DND-41 (cell line): Measurements from ENCODE around the gene FADS2.

Experiments
- ATAC-seq: fragments of 200-7000 bp; cut with Tn5 transposase; 3 replicates; pipeline ENCODE4 v1.9.1; 2021; ENCODE audit warnings: low read depth; ENCODE audit not compliant: insufficient read depth
- DNase-seq: peaks from one replicate; pipeline ENCODE4 v3.0.0-alpha.2; 2020
- H2AFZ ChIP-seq: 2 replicates; pipeline ENCODE4 v1.6.0; 2012; ENCODE audit warnings: low read depth, low read length
- H3K27ac ChIP-seq: 2 replicates; pipeline ENCODE4 v1.5.1; 2012; ENCODE audit warnings: low read length, inconsistent platforms
- H3K27me3 ChIP-seq: fragments of 200-600 bp; sonication (generic); 2 replicates; pipeline ENCODE4 v1.6.0; 2012; ENCODE audit warnings: low read length, mild to moderate bottlenecking, inconsistent platforms; ENCODE audit not compliant: insufficient read depth, poor library complexity
- H3K36me3 ChIP-seq: 2 replicates; pipeline ENCODE4 v1.5.1; 2012; ENCODE audit warnings: low read length, inconsistent platforms; ENCODE audit not compliant: insufficient read depth
- H3K4me1 ChIP-seq: 2 replicates; pipeline ENCODE4 v1.5.1; 2012; ENCODE audit warnings: mild to moderate bottlenecking, low read length; ENCODE audit not compliant: insufficient read depth
- H3K4me2 ChIP-seq: 2 replicates; pipeline ENCODE4 v1.6.0; 2012; ENCODE audit warnings: mild to moderate bottlenecking, moderate library complexity, low read length, inconsistent platforms; ENCODE audit not compliant: insufficient read depth
- H3K4me3 ChIP-seq, 2 experiments: fragments of 200-600 bp in 1 of 2; shearing (Covaris generic) in 1 of 2; 2 replicates each; pipeline ENCODE4 v1.5.1; 2012 to 2016; ENCODE audit warnings: inconsistent platforms in 2 of 2, low read length in 2 of 2, mild to moderate bottlenecking in 2 of 2, low read depth in 1 of 2, moderate library complexity in 1 of 2
- H3K79me2 ChIP-seq: 2 replicates; pipeline ENCODE4 v1.6.0; 2012; ENCODE audit warnings: low read length, inconsistent platforms; ENCODE audit not compliant: insufficient read depth
- H3K9ac ChIP-seq: 2 replicates; pipeline ENCODE4 v1.6.0; 2012; ENCODE audit warnings: low read depth, mild to moderate bottlenecking, inconsistent platforms, low read length, moderate library complexity
- H3K9me3 ChIP-seq: 2 replicates; pipeline ENCODE4 v1.5.1; 2012; ENCODE audit warnings: low read length, moderate library complexity, mild to moderate bottlenecking, inconsistent platforms; ENCODE audit not compliant: insufficient read depth, severe bottlenecking
- H4K20me1 ChIP-seq: 2 replicates; pipeline ENCODE4 v1.6.0; 2012; ENCODE audit warnings: low read length; ENCODE audit not compliant: insufficient read depth
- CTCF ChIP-seq: IDR thresholded peaks from 2 replicates; pipeline ENCODE4 v1.5.1; 2012; ENCODE audit warnings: borderline replicate concordance, low read length, moderate library complexity, mild to moderate bottlenecking; ENCODE audit not compliant: poor library complexity, severe bottlenecking; ENCODE audit errors: extremely low read depth
- EZH2 ChIP-seq: IDR thresholded peaks from 3 replicates; pipeline ENCODE4 v1.6.1; 2012; ENCODE audit warnings: borderline replicate concordance, low read depth, mild to moderate bottlenecking, moderate library complexity, low read length, inconsistent platforms; ENCODE audit not compliant: severe bottlenecking

FADS2 gene

GRCh38 chr11:61782299-61782698 lies 45.8 kb upstream of the FADS2 start:
- Histone ChIP-seq H2AFZ (no peak overlapping the region), H4K20me1 (peaks cover 27% of the 10 kb centered on the region), H3K27me3 (no peaks in the 10 kb centered on the region), H3K9ac (no peak overlapping the region), H3K36me3 (peaks cover 32% of the 10 kb centered on the region), H3K4me2 (no peak overlapping the region), H3K4me1 (no peaks in the 10 kb centered on the region), H3K27ac (no peak overlapping the region), H3K9me3 (no peaks in the 10 kb centered on the region), H3K79me2 (no peaks in the 10 kb centered on the region), H3K4me3 (no peak overlapping the region)
- DNase-seq, result no peak
- no peak for TF ChIP-seq CTCF
- ATAC-seq, result no peak

GRCh38 chr11:61782841-61783240 lies 45.3 kb upstream of the FADS2 start:
- H3K36me3 ChIP-seq, result peaks cover 38% of the 10 kb centered on the region
- ATAC-seq (no peak), DNase-seq (no peak)
- no peak overlapping the region for H3K4me2 ChIP-seq
- no peak overlapping the region for H3K9ac ChIP-seq
- no peaks in the 10 kb centered on the region for H3K4me1 ChIP-seq
- H3K4me3 ChIP-seq, result no peak overlapping the region
- H4K20me1 ChIP-seq, result peaks cover 30% of the 10 kb centered on the region
- H2AFZ ChIP-seq, result no peak overlapping the region
- H3K27ac ChIP-seq, result no peak overlapping the region
- no peaks in the 10 kb centered on the region for H3K9me3 ChIP-seq
- H3K79me2 ChIP-seq, result no peaks in the 10 kb centered on the region
- TF ChIP-seq CTCF, result no peak
- no peak for TF ChIP-seq EZH2
- H3K27me3 ChIP-seq, result no peaks in the 10 kb centered on the region

- no peak overlapping the region for H3K9ac ChIP-seq
- no peak overlapping the region for H3K27ac ChIP-seq
- ATAC-seq (no peak), DNase-seq (no peak)
- no peak overlapping the region for H3K4me3 ChIP-seq
- no peaks in the 10 kb centered on the region for H3K4me1 ChIP-seq
- H3K4me2 ChIP-seq, result no peak overlapping the region
- peaks cover 33% of the 10 kb centered on the region for H4K20me1 ChIP-seq
- H3K27me3 ChIP-seq, result no peaks in the 10 kb centered on the region
- H3K9me3 ChIP-seq, result no peaks in the 10 kb centered on the region
- H3K36me3 ChIP-seq, result peaks cover 48% of the 10 kb centered on the region
- TF ChIP-seq CTCF (no peak), EZH2 (no peak)
- H3K79me2 ChIP-seq, result no peaks in the 10 kb centered on the region; the same call in 1 of the 2 replicates
- H2AFZ ChIP-seq, result no peak overlapping the region
These were observed 44.2 kb upstream of the FADS2 start for GRCh38 chr11:61783717-61784505.
